OCI-LY1 (cell line): ENCODE data around the gene ZIC1.

Source experiments
- CTCF ChIP-seq: fragments of 200-600 bp; sonication (generic), shearing (Covaris generic); IDR thresholded peaks from 2 replicates; pipeline ENCODE4 v1.5.1; 2017; ENCODE audit warnings: mild to moderate bottlenecking, antibody characterized with exemption, low read length, moderate library complexity, mixed read lengths
- EZH2 ChIP-seq: fragments of 200-600 bp; sonication (generic), shearing (Covaris generic); IDR thresholded peaks from 2 replicates; pipeline ENCODE4 v1.8.0; 2017; ENCODE audit warnings: borderline replicate concordance, mixed run types, mild to moderate bottlenecking, antibody characterized with exemption, low read length, moderate library complexity, mixed read lengths

GRCh38 chr3:147371771-147372340, 37.3 kb upstream of the ZIC1 start:
- TF ChIP-seq EZH2 (no peak), CTCF (no peak)
